Right lobe of liver (tissue), 6 donors: ENCODE measurements around the gene PLA2G12A. TPM values are rescaled to one million over a fixed set of nuclear protein-coding genes. Genes with fewer than 3 reads are reported as not detected.

ENCODE experiments used
- ATAC-seq, 4 donors: fragments of 200-7000 bp; cut with Tn5 transposase; one replicate each; pipeline ENCODE4 v1.9.1; 2020; ENCODE audit warnings: mild to moderate bottlenecking in 4 of 4, moderate library complexity in 4 of 4
- DNase-seq, 3 donors: peaks; one replicate each; pipeline ENCODE4 v3.0.0-alpha.2; 2020
- H3K27ac ChIP-seq, 3 donors: fragments of 200-600 bp; one replicate each; pipeline ENCODE4 v1.8.0; 2022
- H3K27me3 ChIP-seq, 2 donors: fragments of 200-600 bp; one replicate each; pipeline ENCODE4 v1.8.0; 2022
- H3K36me3 ChIP-seq, 4 donors: fragments of 200-600 bp; sonication (generic) in 1 of 4; one replicate each; pipeline versions ENCODE4 v1.5.1 to v1.8.0; 2017 to 2022; ENCODE audit warnings: control low read depth in 1 of 4
- H3K4me1 ChIP-seq, 4 donors: fragments of 200-600 bp; sonication (generic) in 1 of 4; one replicate each; pipeline versions ENCODE4 v1.5.1 to v1.8.0; 2017 to 2022; ENCODE audit warnings: control low read depth in 1 of 4
- H3K4me3 ChIP-seq, 3 donors: fragments of 200-600 bp; one replicate each; pipeline ENCODE4 v1.8.0; 2022
- H3K9me3 ChIP-seq, 4 donors: fragments of 200-600 bp; sonication (generic) in 1 of 4; one replicate each; pipeline versions ENCODE4 v1.5.1 to v1.8.0; 2017 to 2022; ENCODE audit warnings: control low read depth in 1 of 4
- CTCF ChIP-seq, 4 donors: fragments of 200-600 bp in 3 of 4; fragments of 450-650 bp in 1 of 4; IDR thresholded peaks; one replicate each; pipeline versions ENCODE4 v1.5.1 to v1.8.0; 2016 to 2022; ENCODE audit warnings: antibody characterized with exemption in 4 of 4, mild to moderate bottlenecking in 2 of 4
- POLR2A ChIP-seq: fragments of 450-650 bp; IDR thresholded peaks from one replicate; pipeline ENCODE4 v1.6.1; 2017; ENCODE audit warnings: antibody characterized with exemption, mild to moderate bottlenecking
- WGBS: methylation state at CpG from one replicate; pipeline ENCODE4 v1.1.6; 2018; ENCODE audit warnings: low coverage, low lambda C conversion rate; ENCODE audit not compliant: insufficient coverage; ENCODE audit errors: missing lambda C conversion rate; 5-methylcytosine and 5-hydroxymethylcytosine counted together
- intact Hi-C, 2 donors: fragments of 100-400 bp; cut with DNase I; formaldehyde crosslinking; loops; one replicate each; pipeline versions ENCODE4 v1.11.2 to v1.14.1; 2022
- small RNA-seq, 2 experiments: library from RNA; depleted of rRNA; stranded (forward); fragments of <200 nt; gene quantifications; one replicate each; pipeline ENCODE3, GENCODE V24; 2016
- total RNA-seq, 6 experiments: library from RNA; depleted of rRNA in 2 of 6; stranded (reverse); fragments of >200 nt in 2 of 6; fragmentation: NEBNext Ultra II Directional in 3 of 6; extraction: Animal tissue kit (Norgen Biotek cat#: 25700) in 3 of 6; gene quantifications; one replicate each; pipeline versions ENCODE4 v1.1.0 to v1.2.4, GENCODE V29; 2016 to 2023
- donor health status: DM: no; HTN: yes; CAD: no.
- donor health status: DM: no; HTN: no; CAD: no.
- donor health status: DM: no; HTN: no; CAD: no.
- donor health status: DM: no; HTN: yes; CAD: no.
- donor health status: DM: no; HTN: yes; CAD: no.

The PLA2G12A gene
- total RNA-seq, 6 experiments from 2014 or later = 22.0 to 31.9 (median 27.4) TPM

GRCh38 chr4:109672169-109672930 lies 57.5 kb downstream of the PLA2G12A start:
- TF ChIP-seq CTCF (IDR thresholded peaks at IDR 0.05) (no peak), POLR2A (no peak)
- no peak overlapping the region for H3K4me3 ChIP-seq
- no peaks in the 10 kb centered on the region for H3K9me3 ChIP-seq
- DNase-seq (no peak), ATAC-seq (no peak)
- intact Hi-C loops = no loop called here
- no peaks in the 10 kb centered on the region for H3K4me1 ChIP-seq
- no peak overlapping the region for H3K27ac ChIP-seq
- H3K27me3 ChIP-seq = no peaks in the 10 kb centered on the region
- no peaks in the 10 kb centered on the region for H3K36me3 ChIP-seq

GRCh38 chr4:109671350-109671749 lies 58.5 kb downstream of the PLA2G12A start:
- Histone ChIP-seq H3K36me3 (no peaks in the 10 kb centered on the region), H3K9me3 (no peaks in the 10 kb centered on the region), H3K4me3 (no peak overlapping the region), H3K27me3 (no peaks in the 10 kb centered on the region), H3K4me1 (no peaks in the 10 kb centered on the region), H3K27ac (no peak overlapping the region)
- ATAC-seq (no peak), DNase-seq (no peak)
- intact Hi-C loops = no loop called here
- no peak for TF ChIP-seq POLR2A

GRCh38 chr4:109665783-109666485 lies 63.9 kb downstream of the PLA2G12A start:
- Histone ChIP-seq H3K27me3 (no peaks in the 10 kb centered on the region), H3K4me3 (no peak overlapping the region), H3K4me1 (no peaks in the 10 kb centered on the region), H3K9me3 (no peaks in the 10 kb centered on the region), H3K36me3 (no peaks in the 10 kb centered on the region), H3K27ac (no peak overlapping the region)
- intact Hi-C loops = no loop called here
- ATAC-seq (no peak), DNase-seq (no peak)
- TF ChIP-seq POLR2A (no peak), CTCF (IDR thresholded peaks at IDR 0.05) (no peak)
- WGBS = 60% methylated on average over 5 of the region's 5 CpGs

- Histone ChIP-seq H3K36me3 (no peaks in the 10 kb centered on the region), H3K4me3 (no peak overlapping the region), H3K27me3 (no peaks in the 10 kb centered on the region), H3K9me3 (no peaks in the 10 kb centered on the region), H3K27ac (no peak overlapping the region), H3K4me1 (no peaks in the 10 kb centered on the region)
- WGBS = 64% methylated on average over 3 of the region's 3 CpGs
- TF ChIP-seq CTCF (IDR thresholded peaks at IDR 0.05) (no peak), POLR2A (no peak)
- DNase-seq (no peak), ATAC-seq (no peak)
- intact Hi-C loops = no loop called here
Observed at GRCh38 chr4:109662771-109663170, 67.1 kb downstream of the PLA2G12A start.

GRCh38 chr4:109662116-109662515 lies 67.8 kb downstream of the PLA2G12A start:
- TF ChIP-seq POLR2A = no peak
- no peak for TF ChIP-seq CTCF (IDR thresholded peaks at IDR 0.05)
- intact Hi-C loops = no loop called here
- Histone ChIP-seq H3K36me3 (no peaks in the 10 kb centered on the region), H3K9me3 (no peaks in the 10 kb centered on the region), H3K27ac (no peak overlapping the region), H3K4me1 (no peaks in the 10 kb centered on the region), H3K4me3 (no peak overlapping the region), H3K27me3 (no peaks in the 10 kb centered on the region)
- no peak for ATAC-seq
- DNase-seq = no peak
- 65% methylated on average over 2 of the region's 2 CpGs for WGBS

Small RNA genes within 50 kb of the gene (small RNA-seq; reads per million reads assigned to genes)
- gene HIGD1AP14 = 0 to 1.1 reads per million in 2 experiments

Other genes with a start within 250 kb of the PLA2G12A start
- 1 to 10 TPM in 4 of 6 experiments, under 1 TPM in 2; 0.66 to 2.7 (median 1.3) TPM for gene MCUB, start 169.8 kb downstream of the PLA2G12A start, total RNA-seq
- 10 to 100 TPM; 14.1 to 18.4 (median 15.3) TPM for gene CASP6, start 26.6 kb downstream of the PLA2G12A start, total RNA-seq
- gene CFI, start 71.9 kb upstream of the PLA2G12A start, total RNA-seq = 100 to 1,000 TPM; 316 to 610 (median 469) TPM
- gene GAR1, start 85.7 kb upstream of the PLA2G12A start, total RNA-seq = 1 to 10 TPM; 2.9 to 7.1 (median 4.4) TPM
- gene RRH, start 97.9 kb upstream of the PLA2G12A start, total RNA-seq = under 1 TPM in 2 of 6 experiments, not detected in 4; 0.18 to 0.25 TPM
- under 1 TPM; 0.05 to 0.25 (median 0.15) TPM for gene LRIT3, start 118.0 kb upstream of the PLA2G12A start, total RNA-seq
- not detected for gene EGF, start 182.8 kb upstream of the PLA2G12A start, total RNA-seq